Inflammatory macrophage treated with lipopolysaccharide for 4 hours (primary cell): Measurements from ENCODE around the gene SLC18A3.

Experiments
- DNase-seq: peaks from one replicate; pipeline ENCODE4 v3.0.0-alpha.2; 2020

Gene SLC18A3

DNA sequence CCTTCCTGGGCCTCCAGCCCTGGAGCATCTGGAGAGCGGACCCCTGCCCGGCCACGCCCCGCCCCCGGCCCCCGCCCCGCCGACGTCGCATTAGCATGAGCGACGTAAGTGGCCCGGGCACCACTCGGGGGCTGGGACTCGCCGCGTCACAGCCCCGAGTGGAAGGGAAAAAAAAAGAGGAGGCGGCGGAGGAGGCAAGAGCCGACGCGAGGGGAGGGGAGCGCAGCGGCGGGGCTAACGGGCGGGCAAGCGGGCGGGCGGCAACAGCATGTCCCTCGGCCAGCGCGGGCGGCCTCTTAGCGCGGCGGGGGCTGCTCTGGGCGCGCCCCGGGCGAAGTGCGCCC lies at the start of gene SLC18A3:
TSS of gene SLC18A3 (plus strand) at position 197 of the 344 bp plus-strand sequence. CDS start 431 bp downstream, outside the sequence.
- no peak for DNase-seq

DNA sequence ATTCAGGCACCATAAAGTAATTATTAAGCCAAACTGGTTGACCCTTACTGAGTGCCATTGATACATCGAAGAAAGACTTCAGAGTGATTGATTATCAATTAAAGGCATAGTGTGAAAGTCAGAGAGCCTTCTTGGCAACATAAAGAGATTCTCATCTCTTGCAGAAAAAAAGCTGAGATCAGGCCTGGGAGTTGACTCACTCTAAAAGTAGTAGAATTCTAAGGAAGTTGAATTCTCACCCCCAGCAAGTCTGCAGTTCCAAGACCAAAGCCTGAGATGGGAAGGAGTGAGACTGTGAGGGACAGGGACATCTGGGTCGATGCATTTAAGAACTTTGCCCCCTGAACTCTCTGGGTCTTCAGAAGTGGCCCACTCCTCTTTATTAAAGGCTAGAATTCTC lies 49.6 kb upstream of the SLC18A3 start:
- no peak for DNase-seq

DNA sequence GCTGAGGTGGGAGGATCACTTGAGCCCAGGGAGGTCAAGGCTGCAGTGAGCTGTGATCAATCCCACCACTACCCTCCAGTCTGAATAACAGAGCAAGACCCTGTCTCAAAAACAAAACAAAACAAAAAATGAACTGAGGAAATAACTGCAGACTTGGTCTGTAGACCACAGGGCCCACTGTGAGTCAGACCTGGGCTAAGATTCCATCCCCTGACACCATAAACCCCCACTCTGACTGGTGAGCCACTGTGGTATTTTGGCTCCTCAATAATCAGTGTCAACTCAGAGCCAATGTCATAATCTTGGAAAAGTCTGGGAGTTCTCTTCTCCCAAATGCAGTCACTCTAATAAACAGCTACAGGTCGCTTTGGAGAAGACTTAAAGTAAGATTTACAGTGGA lies 47.2 kb upstream of the SLC18A3 start:
- DNase-seq = no peak

DNA sequence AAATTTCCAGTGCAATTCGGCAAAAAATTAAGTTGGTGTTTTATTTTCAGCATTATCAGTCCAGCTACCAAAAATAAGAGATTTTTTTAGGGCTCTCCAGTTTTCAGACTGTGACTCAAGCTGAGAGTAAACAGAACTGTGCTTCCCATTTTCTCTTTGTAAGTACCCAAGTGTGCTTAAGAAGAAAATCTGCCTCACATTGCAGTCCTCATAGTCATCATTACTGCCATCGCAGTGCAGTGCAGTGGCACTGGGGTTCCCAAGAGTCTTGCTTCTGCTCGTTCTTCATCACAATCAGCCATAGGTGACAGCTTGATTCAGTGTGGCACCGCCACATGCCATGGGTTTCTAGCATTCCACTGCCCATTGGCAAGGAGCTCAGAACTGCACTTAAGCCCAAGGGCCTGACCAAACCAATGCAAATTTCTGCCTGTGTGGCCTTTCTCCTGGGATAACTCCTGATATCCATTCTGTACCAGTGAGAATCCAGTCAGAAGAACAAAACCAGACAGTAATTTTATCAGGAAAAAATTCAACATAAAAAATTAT lies 45.6 kb upstream of the SLC18A3 start:
- DNase-seq = no peak

DNA sequence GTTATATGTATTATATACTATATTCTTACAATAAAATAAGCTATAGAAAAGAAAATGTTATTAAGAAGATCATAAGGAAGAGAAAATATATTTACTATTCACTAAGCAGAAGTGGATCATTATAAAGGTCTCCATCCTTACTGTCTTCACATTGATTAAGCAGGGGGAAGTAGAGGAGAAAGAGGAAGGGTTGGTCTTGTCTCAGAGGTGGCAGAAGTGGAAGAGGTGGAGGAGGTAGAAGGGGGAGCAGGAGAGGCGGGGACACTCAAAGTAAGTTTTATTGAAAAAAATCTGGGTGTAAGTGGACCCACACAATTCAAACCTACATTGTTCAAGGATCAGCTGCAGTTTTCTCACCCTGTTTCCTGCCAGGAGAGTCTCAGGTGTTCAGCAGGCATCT lies 42.3 kb upstream of the SLC18A3 start:
- DNase-seq = no peak

DNA sequence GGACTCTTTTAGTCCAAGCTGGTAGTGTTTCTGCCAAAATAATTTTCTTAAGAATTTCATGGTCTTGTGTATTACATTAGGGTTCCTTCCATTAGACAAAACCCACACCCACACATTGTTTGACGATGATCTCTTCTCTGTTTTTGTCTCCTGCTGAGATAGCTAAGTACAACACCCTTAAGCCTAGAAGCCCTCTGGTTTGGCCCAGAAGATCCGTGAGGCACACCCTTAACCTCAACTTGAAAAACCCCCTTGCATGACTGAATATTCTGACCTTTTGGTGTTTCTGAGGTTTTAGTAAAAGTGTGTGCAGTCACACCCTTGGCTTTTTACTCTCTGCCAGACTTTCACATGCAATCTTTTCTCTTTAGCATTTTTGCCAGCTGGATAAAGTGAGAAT lies 41.9 kb upstream of the SLC18A3 start:
- DNase-seq = peak; percentile 4

DNA sequence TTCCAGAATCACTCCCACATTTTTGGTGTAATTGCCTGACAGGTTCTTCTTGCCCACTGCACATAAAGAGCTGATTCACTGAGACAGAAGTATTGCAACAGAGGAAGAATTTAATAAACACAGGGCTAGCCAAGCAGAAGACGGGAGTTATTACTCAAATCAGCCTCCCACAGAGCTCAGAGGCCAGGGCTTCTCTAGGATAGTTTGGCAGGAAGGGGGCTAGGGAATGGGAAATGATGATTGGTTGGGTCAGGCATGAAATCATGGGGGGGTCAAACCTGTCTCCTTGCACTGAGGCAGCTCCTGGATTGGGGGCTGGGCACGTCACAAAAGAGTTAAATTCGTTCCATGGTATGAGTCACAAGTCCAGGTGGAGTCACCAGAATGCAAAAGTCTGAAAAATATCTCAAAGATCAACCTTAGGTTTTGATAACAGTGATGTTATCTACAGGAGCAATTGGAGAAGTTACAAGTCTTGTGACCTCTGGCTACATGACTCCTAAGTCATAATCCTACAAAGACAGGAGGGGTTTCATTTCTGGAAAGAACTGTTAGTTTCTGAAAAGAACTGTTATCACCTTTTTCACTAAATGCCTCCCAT lies 41.0 kb upstream of the SLC18A3 start:
- peak; percentile 56 for DNase-seq

DNA sequence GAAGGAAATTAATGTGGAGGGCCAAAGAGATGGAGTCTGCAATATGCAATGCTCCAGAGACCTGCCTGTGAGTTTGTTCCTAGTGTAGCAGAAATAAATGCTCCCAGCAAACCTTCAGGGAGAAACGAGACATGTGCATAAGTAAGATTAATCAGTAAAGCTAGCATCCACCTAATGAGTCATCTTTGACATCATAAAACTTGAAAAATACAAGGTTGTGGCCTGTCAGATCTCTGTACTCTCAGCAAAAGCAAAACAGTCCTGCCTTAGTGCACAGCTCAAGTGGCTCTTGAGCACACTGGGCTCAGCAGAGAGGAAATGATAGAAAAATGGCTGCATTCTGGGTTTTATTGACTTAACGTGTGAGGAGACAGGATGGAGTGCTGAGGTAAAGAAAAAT lies 38.7 kb upstream of the SLC18A3 start:
- no peak for DNase-seq

DNA sequence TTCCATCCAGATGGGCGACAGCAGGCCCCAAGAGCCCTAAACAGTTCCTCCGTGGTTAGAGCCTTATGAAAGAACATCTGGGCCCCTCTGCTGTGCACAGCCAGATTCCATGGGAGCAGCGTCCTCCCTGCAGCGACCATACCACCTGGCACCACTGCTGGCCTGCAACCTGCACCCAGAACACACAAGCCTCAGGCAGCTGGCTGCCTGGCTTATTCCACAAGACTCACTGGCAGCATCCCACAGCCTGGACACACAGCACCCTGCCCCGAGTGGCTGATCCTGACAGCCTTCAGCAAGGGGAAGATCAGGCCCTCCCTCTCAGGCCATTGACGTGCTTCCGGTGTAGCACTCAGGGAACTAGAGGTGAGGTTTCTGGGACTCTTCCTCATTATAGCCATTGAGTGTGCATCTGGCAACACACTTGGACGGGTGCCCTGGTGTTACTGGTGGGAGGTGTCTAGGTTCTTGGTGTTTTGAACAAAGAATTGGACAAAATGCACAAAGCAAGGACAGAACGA lies 37.5 kb upstream of the SLC18A3 start:
- DNase-seq = no peak

DNA sequence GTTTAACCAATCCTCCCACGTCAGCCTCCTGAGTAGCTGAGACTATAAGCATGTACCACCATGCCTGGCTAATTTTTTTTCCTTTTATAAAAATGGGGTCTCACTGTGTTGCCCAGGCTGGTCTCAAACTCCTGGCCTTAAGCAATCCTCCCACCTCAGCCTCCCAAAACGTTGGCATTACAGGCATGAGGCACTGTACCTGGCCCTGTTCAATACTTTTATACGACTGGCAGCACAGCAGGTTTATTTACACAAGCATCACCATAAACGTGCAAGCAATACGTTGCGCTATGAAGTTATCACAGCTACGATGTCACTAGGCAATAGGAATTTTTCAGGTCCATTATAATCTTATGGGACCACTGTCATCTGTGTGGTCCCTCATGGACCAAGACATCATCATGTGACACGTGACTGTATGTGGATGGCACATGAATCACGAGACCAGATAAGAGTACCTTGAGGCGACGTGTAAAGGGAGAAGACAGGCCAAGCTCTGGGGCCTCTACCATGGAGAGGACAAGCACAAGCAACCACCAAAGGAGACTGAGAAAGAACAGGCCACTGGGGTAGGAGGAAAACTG lies 34.5 kb upstream of the SLC18A3 start:
- no peak for DNase-seq

DNA sequence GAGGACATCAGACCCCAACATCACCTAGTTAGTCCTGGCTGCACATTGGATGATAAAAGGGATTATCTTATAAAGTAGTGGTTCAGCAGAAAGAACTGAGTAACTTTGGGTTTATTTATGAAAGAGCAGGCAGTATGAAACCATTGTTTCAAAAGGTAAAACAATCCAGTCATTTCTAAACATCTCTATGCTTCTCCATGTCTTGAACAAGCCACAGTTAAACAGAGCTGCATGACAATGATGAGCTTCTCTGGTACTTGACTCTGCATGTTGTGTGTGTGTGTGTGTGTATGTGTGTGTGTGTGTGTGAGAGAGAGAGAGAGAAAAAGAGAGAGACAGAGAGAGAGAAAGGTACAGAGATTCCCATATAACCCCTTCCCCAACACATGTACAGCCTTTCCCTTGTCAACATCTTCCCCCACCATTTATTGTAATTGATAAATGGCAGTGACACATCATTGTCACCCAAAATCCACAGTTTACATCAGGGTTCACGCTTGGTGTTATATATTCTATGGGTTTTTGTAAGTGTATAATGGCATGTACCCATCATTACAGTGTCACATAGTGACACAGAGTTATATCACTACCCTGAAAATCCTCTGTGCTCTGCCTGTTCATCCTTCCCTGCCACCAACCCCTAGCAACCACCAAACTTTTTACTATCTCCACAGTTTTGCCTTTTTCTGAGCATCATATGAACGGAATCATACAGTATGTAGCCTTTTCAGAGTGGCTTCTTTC lies 32.8 kb upstream of the SLC18A3 start:
- DNase-seq = no peak

DNA sequence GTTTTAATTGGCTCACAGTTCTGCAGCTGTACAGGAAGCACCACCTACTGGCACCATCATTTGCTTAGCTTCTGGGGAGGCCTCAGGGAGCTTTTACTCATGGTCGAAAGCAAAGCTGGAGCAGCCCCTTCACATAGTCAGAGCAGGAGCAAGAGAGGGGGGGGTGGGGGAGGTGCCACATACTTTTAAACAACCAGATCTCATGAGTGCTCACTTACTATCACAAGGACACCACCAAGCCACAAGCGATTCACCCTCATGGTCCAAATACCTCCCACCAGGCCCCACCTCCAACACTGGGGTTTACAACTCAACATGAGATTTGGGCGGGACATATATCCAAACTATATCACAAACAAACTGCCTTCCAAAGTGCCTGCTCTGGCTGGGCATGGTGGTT lies 31.7 kb upstream of the SLC18A3 start:
- DNase-seq = no peak

DNA sequence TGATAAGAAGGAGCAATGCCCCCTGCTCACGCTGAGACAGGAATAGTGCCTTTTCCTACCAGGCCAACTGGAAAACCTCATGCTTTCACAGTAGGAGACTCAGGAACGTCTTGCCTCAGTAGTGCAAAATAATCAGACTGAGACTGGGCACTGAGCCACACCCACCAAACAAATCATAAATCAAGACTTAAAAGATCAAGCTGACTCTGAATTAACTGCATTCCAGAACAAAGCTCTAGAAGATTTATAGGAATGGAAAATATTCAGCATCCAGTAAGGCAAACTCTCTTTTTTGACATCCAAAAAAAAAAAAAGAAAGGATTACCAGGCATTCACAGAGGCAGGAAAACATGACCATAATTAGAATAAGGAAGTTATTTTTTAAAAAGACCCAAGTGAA lies 30.5 kb upstream of the SLC18A3 start:
- DNase-seq = no peak

DNA sequence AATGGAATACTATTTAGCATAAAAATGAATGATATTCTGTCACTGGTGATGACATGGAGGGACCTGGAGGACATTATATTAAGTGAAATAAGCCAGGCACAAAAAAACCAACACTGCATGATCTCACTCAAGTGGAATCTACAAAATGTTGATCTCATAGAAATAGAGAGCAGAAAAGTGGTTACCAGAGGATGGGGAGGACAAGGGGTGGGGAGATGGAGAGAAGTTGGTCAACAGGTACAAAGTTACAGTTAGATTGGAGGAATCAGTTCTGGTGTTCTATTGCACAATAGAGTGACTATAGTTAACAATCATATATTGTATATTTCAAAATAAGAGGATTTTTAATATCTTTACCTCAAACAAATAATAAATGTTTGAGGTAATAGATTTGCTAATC lies 24.7 kb upstream of the SLC18A3 start:
- DNase-seq = no peak

DNA sequence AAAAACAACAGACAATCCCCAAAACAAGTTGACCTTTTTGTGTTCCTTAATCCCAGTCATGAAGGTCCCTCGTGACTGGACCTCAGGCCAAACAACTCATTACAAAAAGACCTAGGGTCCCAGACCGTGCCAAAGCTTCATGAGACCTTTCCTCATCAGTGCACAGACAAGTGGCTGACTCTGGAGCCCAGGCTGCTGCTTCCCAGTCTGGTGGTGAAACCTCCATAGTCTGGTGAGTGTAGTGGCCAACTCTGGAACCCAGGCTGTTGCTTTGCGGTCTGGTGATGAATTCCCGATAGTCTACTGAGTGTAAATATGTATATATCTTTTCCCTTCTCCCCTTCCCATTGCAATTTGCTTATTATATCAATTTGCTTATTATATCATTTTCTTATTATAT lies 22.1 kb upstream of the SLC18A3 start:
- DNase-seq = no peak

DNA sequence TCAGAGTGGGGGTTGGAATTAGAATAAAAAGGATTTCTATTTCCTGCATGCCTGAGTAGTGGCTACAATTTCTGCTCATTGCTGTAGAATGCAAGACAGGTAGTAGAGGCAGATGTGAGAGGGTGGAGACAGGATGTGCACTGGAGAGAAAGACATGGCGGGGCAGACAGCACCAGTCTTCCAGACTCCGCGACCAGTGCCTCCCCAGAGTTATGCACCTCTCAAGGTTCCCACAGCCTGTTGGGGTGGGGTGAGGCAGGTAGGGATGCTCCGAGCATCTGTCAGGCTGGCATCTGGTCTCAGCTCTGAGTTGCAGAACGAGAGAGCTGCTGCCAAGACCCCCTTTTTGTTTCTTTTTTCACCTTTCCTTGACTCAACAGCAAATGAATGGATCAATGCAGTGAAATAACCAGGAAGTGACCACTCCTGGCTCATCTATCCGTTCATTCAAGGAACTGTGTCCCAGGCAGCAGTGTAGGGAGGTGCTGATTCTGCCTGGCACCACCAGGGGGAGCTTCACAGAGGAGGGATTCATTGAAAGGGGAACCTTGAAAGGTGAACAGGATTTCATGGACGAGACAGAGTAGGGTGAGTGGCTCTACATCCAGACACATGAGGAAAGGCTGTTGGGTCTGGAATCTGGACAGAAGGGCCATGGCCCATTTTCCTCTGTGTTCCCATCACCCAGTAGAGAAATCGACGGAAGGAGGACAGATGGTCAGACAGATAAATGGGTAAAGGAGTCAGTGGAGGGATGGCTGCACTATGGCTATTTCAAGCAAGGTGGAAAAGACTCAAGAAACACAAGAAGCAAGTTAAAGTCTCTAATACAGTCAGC lies 17.2 kb upstream of the SLC18A3 start:
- DNase-seq = peak; percentile 64

DNA sequence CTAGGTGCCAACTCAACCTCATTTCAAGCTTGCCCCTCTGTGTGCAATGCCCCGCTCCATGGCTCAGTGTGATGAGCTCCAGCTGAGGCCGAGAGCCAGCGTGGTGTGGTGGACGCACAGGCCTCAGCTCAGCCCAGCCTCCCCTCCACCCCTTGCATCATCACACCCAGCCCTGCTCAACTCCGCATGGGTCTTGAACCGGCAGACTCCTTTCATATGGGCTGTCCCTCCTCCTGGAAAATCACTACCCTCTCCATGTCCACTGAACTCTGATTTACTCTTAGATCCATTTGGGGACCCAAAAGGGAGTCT lies 16.6 kb upstream of the SLC18A3 start:
- no peak for DNase-seq

DNA sequence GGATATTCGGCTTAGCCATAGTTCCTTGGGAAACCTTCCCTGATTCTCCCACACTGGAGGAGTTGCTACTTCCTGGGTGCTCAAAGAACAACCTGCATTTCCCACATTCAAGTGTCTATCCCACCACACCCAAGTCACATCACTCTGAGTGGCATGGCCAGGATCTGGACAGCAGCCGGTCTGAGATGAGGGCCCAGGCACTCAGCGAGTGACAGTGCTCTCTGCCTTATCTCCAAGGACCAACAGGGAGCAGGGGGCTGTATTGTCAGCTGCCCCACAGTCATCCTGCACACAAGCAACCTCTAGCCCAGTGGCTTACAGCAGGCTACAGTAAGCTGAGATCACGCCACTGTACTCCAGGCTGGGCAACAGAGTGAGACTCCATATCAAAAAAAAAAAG lies 16.1 kb upstream of the SLC18A3 start:
- DNase-seq = no peak

DNA sequence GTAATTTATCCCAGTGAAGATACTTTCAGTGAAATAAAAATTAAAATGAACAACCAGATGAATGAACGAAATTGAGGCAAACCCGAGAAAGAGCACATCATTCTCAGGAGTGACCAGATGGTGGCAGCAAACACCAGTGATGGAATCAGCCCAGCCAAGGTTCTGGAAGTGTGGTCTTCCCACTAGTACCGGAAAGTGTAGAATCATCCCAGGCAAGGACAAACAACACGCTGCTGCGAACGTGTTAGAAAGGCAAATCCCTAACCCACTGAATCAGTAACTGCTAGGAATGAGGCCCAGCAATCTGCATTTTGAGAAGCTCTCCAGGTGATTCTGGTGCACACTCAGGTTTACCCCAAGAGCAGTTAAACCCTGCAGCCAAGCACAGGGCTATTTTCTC lies 15.5 kb upstream of the SLC18A3 start:
- peak; percentile 14 for DNase-seq

DNA sequence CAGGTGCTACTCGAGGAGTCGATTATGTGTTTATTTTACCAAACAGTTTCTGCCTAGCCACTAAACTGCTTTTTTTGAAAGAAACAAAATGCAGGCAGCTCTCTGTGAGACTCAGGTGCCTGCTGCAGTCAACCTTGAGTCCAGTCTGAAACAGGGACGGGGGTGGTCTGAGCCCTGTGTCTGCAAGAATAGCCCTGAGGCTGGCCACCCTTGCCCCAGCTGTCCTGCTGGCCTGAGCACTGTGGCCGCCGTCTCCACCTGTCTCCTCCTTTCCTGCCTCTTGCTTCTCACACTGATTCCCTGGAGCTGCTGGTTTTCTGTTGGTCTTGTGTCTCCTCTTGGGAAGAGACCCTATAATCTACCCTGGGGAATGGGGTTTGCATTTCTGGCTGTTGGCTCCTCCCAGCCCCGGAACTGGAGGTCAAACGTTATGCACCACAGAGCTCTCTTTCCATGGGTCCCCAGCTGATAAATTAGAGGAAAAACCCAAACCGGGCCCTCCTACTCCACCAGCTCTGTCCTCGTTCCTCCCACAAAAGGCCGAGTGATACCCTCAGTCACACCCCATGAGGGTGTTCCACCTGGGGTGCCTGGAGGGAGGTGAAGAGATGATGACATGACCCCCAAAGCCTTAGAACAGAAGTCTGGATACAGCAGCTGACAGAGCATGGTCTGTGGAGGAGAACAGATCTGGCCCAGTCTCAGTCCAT lies 15.0 kb upstream of the SLC18A3 start:
- no peak for DNase-seq

DNA sequence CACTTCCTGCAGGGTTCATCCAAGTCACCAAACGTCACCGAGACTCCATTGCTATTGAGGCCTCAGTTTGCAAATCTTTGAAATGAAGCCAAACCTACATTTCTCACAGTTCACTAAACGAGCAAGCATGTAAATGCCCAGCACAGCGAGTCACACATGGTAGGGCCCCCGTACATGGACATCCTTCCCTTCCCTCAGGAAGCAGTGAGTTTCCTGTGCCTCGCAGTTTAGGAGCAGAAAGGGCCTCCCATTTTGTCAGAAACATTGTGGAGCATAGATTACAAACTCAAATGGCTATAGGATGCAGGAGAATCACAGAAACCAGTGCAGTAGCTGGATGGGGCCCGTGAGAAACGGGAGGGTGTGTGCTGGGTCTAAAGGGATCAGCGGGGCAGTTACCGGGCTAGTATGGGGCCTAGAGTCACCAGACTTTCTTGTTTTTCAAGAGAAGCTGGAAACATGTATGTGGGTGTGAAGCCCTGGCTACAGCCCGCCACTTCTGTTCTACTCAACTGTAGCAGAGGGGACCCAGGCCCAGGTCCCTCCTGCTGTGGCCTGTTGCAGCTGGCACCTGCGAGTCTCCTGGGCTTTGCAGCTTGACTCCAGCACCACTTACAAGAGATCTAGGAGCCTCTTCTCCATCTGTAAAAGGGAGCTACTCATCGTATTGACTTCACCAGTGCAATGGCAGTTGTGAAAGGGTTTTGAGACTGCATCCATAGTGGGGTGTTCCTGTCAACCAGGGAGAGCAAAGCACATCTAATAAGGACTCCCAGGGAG lies 14.2 kb upstream of the SLC18A3 start:
- DNase-seq = no peak

DNA sequence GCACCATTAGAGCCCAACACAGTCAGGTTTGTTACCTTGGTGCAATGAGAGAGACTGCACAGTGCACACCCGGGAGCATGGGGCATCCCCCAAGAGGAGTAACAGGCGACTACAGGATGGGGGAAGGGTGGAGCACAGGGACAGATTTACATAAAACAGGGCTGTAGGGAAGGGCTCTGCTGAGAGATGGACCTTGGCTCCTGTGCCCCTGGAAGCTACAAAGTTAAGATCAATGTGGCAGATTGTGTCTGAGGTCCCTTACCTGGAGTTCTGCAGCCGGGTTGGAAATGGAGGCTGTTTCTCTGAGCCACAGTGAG lies 13.7 kb upstream of the SLC18A3 start:
- DNase-seq = no peak
